KG1 (cell line): ENCODE results near the gene DEFB114.

ENCODE experiments used
- DNase-seq: peaks from one replicate; lab custom pipeline; 2025; lab: John Stamatoyannopoulos, UW

Gene DEFB114

GRCh38 chr6:49935387-49935786 lies 28.6 kb downstream of the DEFB114 start:
- DNase-seq = no peak

GRCh38 chr6:49934770-49935169 lies 29.2 kb downstream of the DEFB114 start:
- no peak for DNase-seq

GRCh38 chr6:49933526-49933925 lies 30.4 kb downstream of the DEFB114 start:
- no peak for DNase-seq

GRCh38 chr6:49929340-49929739 lies 34.6 kb downstream of the DEFB114 start:
- DNase-seq = no peak

GRCh38 chr6:49923826-49924225 lies 40.1 kb downstream of the DEFB114 start:
- DNase-seq = no peak

GRCh38 chr6:49919935-49920644 lies 43.9 kb downstream of the DEFB114 start:
- no peak for DNase-seq

GRCh38 chr6:49919261-49919660 lies 44.7 kb downstream of the DEFB114 start:
- DNase-seq = no peak

- DNase-seq = no peak
Measured at GRCh38 chr6:49918787-49919186, 45.2 kb downstream of the DEFB114 start.

GRCh38 chr6:49915035-49915434 lies 48.9 kb downstream of the DEFB114 start:
- DNase-seq = no peak

GRCh38 chr6:49913636-49914375 lies 50.2 kb downstream of the DEFB114 start:
- no peak for DNase-seq

GRCh38 chr6:49912196-49912595 lies 51.8 kb downstream of the DEFB114 start:
- no peak for DNase-seq

- no peak for DNase-seq
Measured at GRCh38 chr6:49911252-49911651, 52.7 kb downstream of the DEFB114 start.
